Thoracic aorta (tissue), 2 donors: ENCODE data around the gene OPA1. TPM values are rescaled to one million over a fixed set of nuclear protein-coding genes. Genes with fewer than 3 reads are reported as not detected.
A peak's percentile ranks its signal among the peaks of the same experiment; 100 is the strongest.

Experiments used
- ATAC-seq: fragments of 150-250 bp; one replicate; pipeline ENCODE4 v1.8.0; 2017; ENCODE audit warnings: low read depth; ENCODE audit not compliant: insufficient number of reproducible peaks, low FRiP score
- DNase-seq: peaks from one replicate; pipeline ENCODE4 v3.0.0-alpha.2; 2020; ENCODE audit warnings: low spot score
- H3K27ac ChIP-seq, 2 donors: fragments of 200-600 bp; sonication (generic); 1 replicate in 1 of 2; 2 replicates in 1 of 2; pipeline ENCODE4 v1.5.1; 2016; ENCODE audit warnings: mild to moderate bottlenecking in 2 of 2, moderate library complexity in 2 of 2
- H3K27me3 ChIP-seq: fragments of 200-600 bp; sonication (generic); replicated peaks from 2 replicates; pipeline ENCODE4 v1.6.0; 2016; ENCODE audit warnings: mild to moderate bottlenecking; ENCODE audit not compliant: insufficient read depth
- H3K36me3 ChIP-seq: fragments of 200-600 bp; sonication (generic); one replicate; pipeline ENCODE4 v1.5.1; 2016
- H3K4me1 ChIP-seq, 2 donors: fragments of 200-600 bp; sonication (generic); 1 replicate in 1 of 2; 2 replicates in 1 of 2; pipeline versions ENCODE4 v1.5.1 to v1.6.0; 2016; ENCODE audit warnings: low read depth in 2 of 2, mild to moderate bottlenecking in 1 of 2; ENCODE audit not compliant: control insufficient read depth in 1 of 2
- H3K4me3 ChIP-seq: fragments of 200-600 bp; sonication (generic); 2 replicates; pipeline ENCODE4 v1.5.1; 2016; ENCODE audit warnings: mild to moderate bottlenecking
- H3K9me3 ChIP-seq: fragments of 200-600 bp; sonication (generic); 2 replicates; pipeline ENCODE4 v1.5.1; 2016
- CTCF ChIP-seq: fragments of 200-600 bp; sonication (generic); IDR thresholded peaks from one replicate; pipeline ENCODE4 v1.5.1; 2019; ENCODE audit warnings: antibody characterized with exemption
- total RNA-seq, 2 donors: library from RNA; depleted of rRNA; stranded (reverse); fragments of >200 nt; gene quantifications; one replicate each; pipeline versions ENCODE4 v1.1.0 to v1.2.3, GENCODE V29; 2016

The OPA1 gene
- total RNA-seq, 2 donors from 2014 or later = 34.0 to 43.8 TPM

GRCh38 chr3:193586526-193586925 is 6.5 kb upstream of the OPA1 start:
- TF ChIP-seq CTCF = no peak
- ATAC-seq (no peak), DNase-seq (no peak)
- H3K9me3 ChIP-seq = no peaks in the 10 kb centered on the region
- no peaks in the 10 kb centered on the region for H3K27me3 ChIP-seq
- no peak overlapping the region for H3K27ac ChIP-seq
- no peak overlapping the region for H3K4me3 ChIP-seq
- no peaks in the 10 kb centered on the region for H3K4me1 ChIP-seq
- H3K36me3 ChIP-seq = no peaks in the 10 kb centered on the region

GRCh38 chr3:193589129-193589528 is 3.9 kb upstream of the OPA1 start:
- Histone ChIP-seq H3K27ac (no peak overlapping the region), H3K4me3 (no peak overlapping the region), H3K27me3 (no peaks in the 10 kb centered on the region), H3K9me3 (no peaks in the 10 kb centered on the region), H3K36me3 (no peaks in the 10 kb centered on the region), H3K4me1 (peaks cover under 1 to 11% of the 10 kb centered on the region in 2 donors)
- no peak for ATAC-seq
- no peak for DNase-seq
- TF ChIP-seq CTCF = no peak

- TF ChIP-seq CTCF = no peak
- peaks cover 3 to 16% of the 10 kb centered on the region in 2 donors for H3K4me1 ChIP-seq
- H3K27me3 ChIP-seq = no peaks in the 10 kb centered on the region
- H3K36me3 ChIP-seq = no peaks in the 10 kb centered on the region
- DNase-seq (no peak), ATAC-seq (no peak)
- H3K9me3 ChIP-seq = no peaks in the 10 kb centered on the region
- H3K4me3 ChIP-seq = no peak overlapping the region
- H3K27ac ChIP-seq = no peak overlapping the region
Measured at GRCh38 chr3:193589616-193590015, 3.4 kb upstream of the OPA1 start.

GRCh38 chr3:193590088-193590856 is 2.7 kb upstream of the OPA1 start:
- H3K27me3 ChIP-seq = no peaks in the 10 kb centered on the region
- no peak overlapping the region for H3K4me3 ChIP-seq
- TF ChIP-seq CTCF = no peak
- ATAC-seq (no peak), DNase-seq (no peak)
- no peaks in the 10 kb centered on the region for H3K9me3 ChIP-seq
- no peaks in the 10 kb centered on the region for H3K36me3 ChIP-seq
- H3K4me1 ChIP-seq = peaks cover 7 to 21% of the 10 kb centered on the region in 2 donors
- no peak overlapping the region for H3K27ac ChIP-seq

- ATAC-seq (peak; percentile 16), DNase-seq (no peak)
- Histone ChIP-seq H3K9me3 (no peaks in the 10 kb centered on the region), H3K27me3 (no peaks in the 10 kb centered on the region), H3K36me3 (no peaks in the 10 kb centered on the region), H3K27ac (peak overlapping the region; percentile 71 to 88), H3K4me1 (peaks cover 7 to 24% of the 10 kb centered on the region in 2 donors), H3K4me3 (peak overlapping the region; percentile 83)
- no peak for TF ChIP-seq CTCF
Measured at GRCh38 chr3:193593668-193594030, 641 bp downstream of the OPA1 start.
